NCI-H345 (cell line): Measurements from ENCODE around the gene SYT2.
A peak's percentile ranks its signal among the peaks of the same experiment; 100 is the strongest.
"Not testable (repeated sequence)": the region's sequence is repeated elsewhere in the genome, so short reads cannot be mapped to it uniquely, and the experiment has no call there.

ENCODE experiments used
- DNase-seq: peaks from one replicate; lab custom pipeline; 2025; lab: John Stamatoyannopoulos, UW

SYT2 gene

GRCh38 chr1:202710070-202711045, at the start of gene SYT2:
Gene SYT2, minus strand, starts transcription at chr1:202710454. Its CDS starts 104,682 bp downstream, at chr1:202605772.
- DNase-seq = peak; percentile 64

GRCh38 chr1:202756391-202756790, 46.1 kb upstream of the SYT2 start:
- no peak for DNase-seq

- no peak for DNase-seq
Measured at GRCh38 chr1:202754293-202754692, 44.0 kb upstream of the SYT2 start.

- DNase-seq = no peak
Measured at GRCh38 chr1:202752774-202753173, 42.5 kb upstream of the SYT2 start.

GRCh38 chr1:202750761-202751160, 40.5 kb upstream of the SYT2 start:
- DNase-seq = no peak

GRCh38 chr1:202750024-202750423, 39.8 kb upstream of the SYT2 start:
- DNase-seq = no peak

GRCh38 chr1:202745323-202745888, 35.2 kb upstream of the SYT2 start:
- DNase-seq = no peak

GRCh38 chr1:202744770-202745169, 34.5 kb upstream of the SYT2 start:
- DNase-seq = not testable (repeated sequence)

- DNase-seq = no peak
Measured at GRCh38 chr1:202742496-202742895, 32.2 kb upstream of the SYT2 start.

GRCh38 chr1:202733251-202733650, 23.0 kb upstream of the SYT2 start:
- no peak for DNase-seq

GRCh38 chr1:202728951-202729350, 18.7 kb upstream of the SYT2 start:
- no peak for DNase-seq

GRCh38 chr1:202725526-202725925, 15.3 kb upstream of the SYT2 start:
- no peak for DNase-seq

- DNase-seq = no peak
Measured at GRCh38 chr1:202723708-202724107, 13.5 kb upstream of the SYT2 start.

- DNase-seq = not testable (repeated sequence)
Measured at GRCh38 chr1:202723046-202723445, 12.8 kb upstream of the SYT2 start.

- DNase-seq = no peak
Measured at GRCh38 chr1:202716654-202717053, 6.4 kb upstream of the SYT2 start.

GRCh38 chr1:202714202-202714601, 3.9 kb upstream of the SYT2 start:
- DNase-seq = not testable (repeated sequence)

GRCh38 chr1:202713110-202713509, 2.9 kb upstream of the SYT2 start:
- DNase-seq = peak; percentile 69

GRCh38 chr1:202711949-202712635, 1.8 kb upstream of the SYT2 start:
- DNase-seq = no peak

- DNase-seq = no peak
Measured at GRCh38 chr1:202709276-202710041, 795 bp downstream of the SYT2 start.

- no peak for DNase-seq
Measured at GRCh38 chr1:202708456-202709275, 1.6 kb downstream of the SYT2 start.

GRCh38 chr1:202706851-202707250, 3.4 kb downstream of the SYT2 start:
- no peak for DNase-seq
